GM12873 (cell line): ENCODE data around the gene ETHE1.
A peak's percentile ranks its signal among the peaks of the same experiment; 100 is the strongest.

Experiments
- CTCF ChIP-seq: IDR thresholded peaks from 2 replicates; pipeline ENCODE4 v1.5.1; 2012; ENCODE audit warnings: low read depth, mild to moderate bottlenecking, moderate library complexity, low read length, control low read depth; ENCODE audit not compliant: insufficient read depth; ENCODE audit errors: missing control alignments

The ETHE1 gene

DNA sequence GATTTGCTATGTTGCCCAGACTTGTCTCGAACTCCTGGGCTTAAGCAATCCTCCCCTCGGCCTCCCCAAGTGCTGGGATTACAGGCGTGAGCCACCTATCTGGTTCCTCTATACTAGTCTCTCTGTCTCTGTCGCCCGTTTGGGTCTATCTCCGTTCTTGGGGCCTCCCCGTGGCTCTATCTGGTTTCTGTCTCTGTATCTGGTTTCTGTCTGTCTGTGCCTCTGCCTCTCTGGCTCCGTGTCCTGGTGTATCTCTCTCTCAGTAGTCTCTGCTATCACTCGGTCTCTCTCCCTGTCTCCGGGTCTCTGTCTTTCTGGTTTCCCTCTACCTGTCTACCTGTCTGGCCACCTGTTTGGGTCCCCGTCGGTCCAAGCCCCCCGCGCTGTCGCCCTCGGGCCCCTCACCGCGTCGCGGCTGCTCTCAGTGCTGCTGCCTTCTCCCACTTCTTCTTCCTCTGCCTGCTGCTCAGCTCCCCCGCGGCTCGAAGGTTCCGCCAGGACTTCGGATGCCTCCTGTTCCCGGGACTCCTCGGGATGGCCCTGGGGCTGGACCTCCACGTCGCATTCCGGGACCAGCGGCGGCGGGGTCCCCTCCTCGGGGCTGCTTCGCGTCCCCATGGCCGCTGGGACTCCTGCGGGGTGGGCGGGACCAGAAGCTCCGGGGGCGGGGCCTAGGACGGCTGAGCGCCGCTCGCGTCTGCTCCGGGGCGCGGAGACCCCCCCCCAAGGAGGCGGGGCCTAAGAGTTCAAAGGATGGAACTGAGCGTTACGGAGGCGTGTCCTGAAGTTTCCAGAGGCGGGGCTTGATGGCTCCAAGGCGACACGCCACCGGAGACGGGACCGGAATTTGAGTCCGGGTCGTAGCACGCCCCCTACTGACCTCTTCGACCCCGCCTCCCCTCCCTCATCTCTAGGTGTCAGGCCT is 23.2 kb downstream of the ETHE1 start:
- peak; percentile 31 for TF ChIP-seq CTCF

GRCh38 chr19:43502419-43502976 is 24.5 kb downstream of the ETHE1 start:
- TF ChIP-seq CTCF: no peak

DNA sequence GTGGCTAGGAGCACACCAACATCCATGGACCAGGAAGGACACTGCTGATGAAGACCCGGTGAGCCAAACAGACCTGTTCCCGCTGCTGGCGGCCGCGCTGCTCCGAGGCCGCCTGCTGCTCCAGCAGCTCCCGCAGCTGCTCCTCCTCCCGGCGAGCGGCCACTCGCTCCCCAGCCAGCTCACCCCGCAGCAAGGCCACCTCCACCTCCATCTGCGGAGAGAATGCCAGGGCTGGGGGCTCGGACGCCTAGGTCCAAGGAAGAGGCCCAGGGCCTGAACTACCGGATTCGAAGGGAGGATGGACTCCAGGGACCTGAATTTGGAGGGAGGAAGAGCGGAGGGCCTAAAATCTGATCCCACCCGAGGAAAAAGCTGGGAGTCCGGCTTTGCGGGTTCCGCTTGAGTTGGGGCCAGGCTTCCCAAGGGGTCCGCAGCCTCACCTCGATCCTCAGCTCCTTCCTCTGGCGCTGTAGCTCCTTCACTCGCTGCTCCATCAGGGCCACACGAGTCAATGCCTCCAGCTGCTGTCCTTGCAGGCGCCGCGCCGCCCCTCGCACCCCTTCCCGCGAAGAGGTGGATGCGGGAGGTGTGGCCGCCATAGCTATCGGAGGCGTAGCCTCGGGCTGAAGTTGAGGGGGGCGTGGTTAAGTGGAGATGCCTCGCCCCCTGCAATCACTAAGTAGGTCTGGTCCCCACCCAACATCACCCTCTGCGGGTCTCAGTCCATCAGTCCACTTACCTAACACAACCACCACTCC is 25.2 kb downstream of the ETHE1 start:
- no peak for TF ChIP-seq CTCF

DNA sequence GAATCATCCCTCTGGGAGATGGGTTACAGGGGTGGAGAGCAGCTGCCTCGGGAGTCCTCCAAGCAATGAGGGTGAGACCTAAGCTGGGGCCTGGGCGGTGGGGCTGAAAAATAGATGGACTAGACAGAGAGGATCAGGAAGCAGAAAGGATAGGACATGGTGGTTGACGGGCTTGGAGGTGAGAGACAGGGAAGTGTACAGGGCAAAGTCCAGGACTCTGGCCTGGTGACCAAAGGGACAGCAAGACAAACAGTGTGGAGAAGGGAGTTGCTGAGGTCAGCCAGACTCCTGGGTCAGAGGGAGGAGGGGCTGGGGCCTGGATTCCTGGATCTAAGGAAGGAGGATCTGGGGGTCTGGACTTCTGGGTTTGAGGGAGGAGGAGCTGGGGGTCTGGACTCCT is 28.0 kb downstream of the ETHE1 start:
- no peak for TF ChIP-seq CTCF

GRCh38 chr19:43498233-43498842 is 28.7 kb downstream of the ETHE1 start:
- no peak for TF ChIP-seq CTCF

GRCh38 chr19:43496960-43497359 is 30.0 kb downstream of the ETHE1 start:
- no peak for TF ChIP-seq CTCF
